Spleen (tissue), 7 donors: ENCODE measurements around the gene CEP41.

Experiments
- CTCF ChIP-seq, 11 experiments: fragments of 200-600 bp in 7 of 11; fragments of 450-650 bp in 4 of 11; sonication (generic) in 4 of 11; IDR thresholded peaks in 8 of 11; conservative IDR thresholded peaks in 3 of 11; 1 replicate in 7 of 11; 2 replicates in 4 of 11; pipeline versions ENCODE4 v1.4.0 to v1.8.0; 2016 to 2021; ENCODE audit warnings: antibody characterized with exemption in 11 of 11, inconsistent platforms in 4 of 11, mild to moderate bottlenecking in 1 of 11
- POLR2A ChIP-seq, 3 donors: fragments of 450-650 bp; IDR thresholded peaks; one replicate each; pipeline ENCODE4 v1.5.1; 2017; ENCODE audit warnings: antibody characterized with exemption in 3 of 3, mild to moderate bottlenecking in 1 of 3
- POLR2AphosphoS5 ChIP-seq, 3 donors: sonication (generic); formaldehyde crosslinking; IDR thresholded peaks; one replicate each; pipeline ENCODE4 v1.5.1; 2017; ENCODE audit warnings: antibody characterized with exemption in 3 of 3
- donor health status: DM: no; HTN: no; CAD: no; lungs with moderate emphysema.
- donor health status: DM: no; HTN: no; CAD: no.
- donor health status: DM: no; HTN: no; CAD: no.

GRCh38 chr7:130395421-130395820 lies 45.4 kb downstream of the CEP41 start:
- TF ChIP-seq POLR2A (IDR thresholded peaks at IDR 0.05) (no peak), CTCF (IDR thresholded peaks at IDR 0.05 in 8 of 11, conservative IDR thresholded peaks at IDR 0.05 in 3 of 11) (no peak), POLR2AphosphoS5 (IDR thresholded peaks at IDR 0.05) (no peak)
